Transverse colon (tissue), 4 donors: ENCODE results near the gene HIVEP1.

Source experiments
- CTCF ChIP-seq, 5 experiments: fragments of 200-600 bp in 3 of 5; fragments of 450-650 bp in 2 of 5; sonication (generic) in 3 of 5; IDR thresholded peaks; 1 replicate in 2 of 5; 2 replicates in 3 of 5; pipeline ENCODE4 v1.5.1; 2016 to 2017; ENCODE audit warnings: antibody characterized with exemption in 5 of 5, inconsistent platforms in 3 of 5, mild to moderate bottlenecking in 2 of 5, moderate library complexity in 1 of 5
- EP300 ChIP-seq: sonication (generic); formaldehyde crosslinking; IDR thresholded peaks from one replicate; pipeline ENCODE4 v1.6.1; 2017; ENCODE audit warnings: antibody characterized with exemption, low read depth
- POLR2A ChIP-seq: fragments of 450-650 bp; IDR thresholded peaks from one replicate; pipeline ENCODE4 v1.6.1; 2016; ENCODE audit warnings: antibody characterized with exemption, mild to moderate bottlenecking, moderate library complexity
- POLR2AphosphoS5 ChIP-seq, 3 donors: sonication (generic); formaldehyde crosslinking; IDR thresholded peaks; one replicate each; pipeline ENCODE4 v1.6.1; 2016; ENCODE audit warnings: antibody characterized with exemption in 3 of 3

- TF ChIP-seq EP300, result no peak
- TF ChIP-seq CTCF (IDR thresholded peaks at IDR 0.05), result no peak
- no peak for TF ChIP-seq POLR2AphosphoS5 (IDR thresholded peaks at IDR 0.05)
- no peak for TF ChIP-seq POLR2A
Observed at GRCh38 chr6:12148317-12148801, 136.2 kb downstream of the HIVEP1 start.
